Neural cell (in vitro differentiated cells): ENCODE results near the gene SPOCD1.

Experiments used
- EP300 ChIP-seq: fragments of 450-650 bp; conservative IDR thresholded peaks from 2 replicates; pipeline ENCODE4 v1.6.1; 2014; ENCODE audit warnings: antibody characterized with exemption, mild to moderate bottlenecking, moderate library complexity; ENCODE audit not compliant: poor library complexity, severe bottlenecking
- EZH2 ChIP-seq: fragments of 200-600, 300-800 bp; shearing (Covaris generic), sonication (generic); IDR thresholded peaks from 2 replicates; pipeline ENCODE4 v1.6.1; 2014; ENCODE audit warnings: antibody characterized with exemption, low read length, borderline replicate concordance, mild to moderate bottlenecking; ENCODE audit not compliant: insufficient read depth, poor library complexity, severe bottlenecking
- MXI1 ChIP-seq: fragments of 450-650 bp; conservative IDR thresholded peaks from 2 replicates; pipeline ENCODE4 v1.6.1; 2014; ENCODE audit warnings: antibody characterized with exemption, mild to moderate bottlenecking; ENCODE audit not compliant: poor library complexity, severe bottlenecking
- POLR2AphosphoS5 ChIP-seq: IDR thresholded peaks from 2 replicates; pipeline ENCODE4 v1.6.1; 2012
- SMC3 ChIP-seq: fragments of 450-650 bp; conservative IDR thresholded peaks from 2 replicates; pipeline ENCODE4 v1.6.1; 2014; ENCODE audit warnings: antibody characterized with exemption, mild to moderate bottlenecking, moderate library complexity; ENCODE audit not compliant: poor library complexity
- TAF1 ChIP-seq: IDR thresholded peaks from 2 replicates; pipeline ENCODE4 v1.6.1; 2012; ENCODE audit warnings: low read depth
- TF ChIP-seq, protein P1 (sequence below): fragments of 450-650 bp; IDR thresholded peaks from 2 replicates; pipeline ENCODE4 v1.5.1; 2014; ENCODE audit warnings: antibody characterized with exemption, mild to moderate bottlenecking, moderate library complexity; ENCODE audit not compliant: poor library complexity, severe bottlenecking

- no peak for TF ChIP-seq EZH2
- TF ChIP-seq, protein P1, sequence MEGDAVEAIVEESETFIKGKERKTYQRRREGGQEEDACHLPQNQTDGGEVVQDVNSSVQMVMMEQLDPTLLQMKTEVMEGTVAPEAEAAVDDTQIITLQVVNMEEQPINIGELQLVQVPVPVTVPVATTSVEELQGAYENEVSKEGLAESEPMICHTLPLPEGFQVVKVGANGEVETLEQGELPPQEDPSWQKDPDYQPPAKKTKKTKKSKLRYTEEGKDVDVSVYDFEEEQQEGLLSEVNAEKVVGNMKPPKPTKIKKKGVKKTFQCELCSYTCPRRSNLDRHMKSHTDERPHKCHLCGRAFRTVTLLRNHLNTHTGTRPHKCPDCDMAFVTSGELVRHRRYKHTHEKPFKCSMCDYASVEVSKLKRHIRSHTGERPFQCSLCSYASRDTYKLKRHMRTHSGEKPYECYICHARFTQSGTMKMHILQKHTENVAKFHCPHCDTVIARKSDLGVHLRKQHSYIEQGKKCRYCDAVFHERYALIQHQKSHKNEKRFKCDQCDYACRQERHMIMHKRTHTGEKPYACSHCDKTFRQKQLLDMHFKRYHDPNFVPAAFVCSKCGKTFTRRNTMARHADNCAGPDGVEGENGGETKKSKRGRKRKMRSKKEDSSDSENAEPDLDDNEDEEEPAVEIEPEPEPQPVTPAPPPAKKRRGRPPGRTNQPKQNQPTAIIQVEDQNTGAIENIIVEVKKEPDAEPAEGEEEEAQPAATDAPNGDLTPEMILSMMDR, result no peak
- TF ChIP-seq SMC3, result no peak
- no peak for TF ChIP-seq EP300
- no peak for TF ChIP-seq TAF1
- TF ChIP-seq POLR2AphosphoS5, result no peak
- no peak for TF ChIP-seq MXI1
These were observed 25.7 kb downstream of the SPOCD1 start for GRCh38 chr1:31790140-31790539.
